ENCODE results near the gene BAHCC1. TPM values are rescaled to one million over a fixed set of nuclear protein-coding genes. Genes with fewer than 3 reads are reported as not detected.

BAHCC1 gene
- total and polyA plus RNA-seq, 2 of the 8 experiments (the other 6 are each of a cell fraction or from before 2014, with no cell fraction given) = 0.26 to 0.58 TPM

DNA sequence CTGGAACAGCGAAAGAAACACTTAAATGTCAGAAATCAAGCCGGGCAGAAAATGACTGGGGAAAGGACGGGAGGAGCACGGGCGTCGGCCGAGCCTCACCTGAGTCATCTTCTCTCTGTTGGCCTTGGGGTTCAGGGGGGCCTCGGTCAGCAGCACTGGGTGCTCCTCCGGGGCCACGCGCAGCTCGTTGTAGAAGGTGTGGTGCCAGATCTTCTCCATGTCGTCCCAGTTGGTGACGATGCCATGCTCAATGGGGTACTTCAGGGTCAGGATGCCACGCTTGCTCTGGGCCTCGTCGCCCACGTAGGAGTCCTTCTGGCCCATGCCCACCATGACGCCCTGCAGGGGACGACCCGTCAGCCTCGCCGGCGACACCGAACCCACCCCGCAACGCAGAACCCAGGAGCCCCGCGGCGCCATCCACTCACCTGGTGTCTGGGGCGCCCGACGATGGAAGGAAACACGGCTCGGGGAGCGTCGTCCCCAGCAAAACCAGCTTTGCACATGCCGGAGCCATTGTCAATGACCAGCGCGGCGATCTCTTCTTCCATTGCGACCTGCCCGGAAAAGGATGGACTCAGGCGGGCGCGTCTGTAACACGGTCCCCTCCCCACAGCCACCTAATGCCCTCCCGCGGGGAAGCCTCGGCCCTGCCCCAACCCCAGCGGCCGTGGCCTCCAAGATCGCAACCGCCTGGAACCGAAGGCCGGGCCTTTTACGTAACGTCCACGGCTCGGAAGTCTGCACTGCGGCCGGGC, 116.7 kb downstream of the BAHCC1 start (continued):
- TF ChIP-seq, protein P1, sequence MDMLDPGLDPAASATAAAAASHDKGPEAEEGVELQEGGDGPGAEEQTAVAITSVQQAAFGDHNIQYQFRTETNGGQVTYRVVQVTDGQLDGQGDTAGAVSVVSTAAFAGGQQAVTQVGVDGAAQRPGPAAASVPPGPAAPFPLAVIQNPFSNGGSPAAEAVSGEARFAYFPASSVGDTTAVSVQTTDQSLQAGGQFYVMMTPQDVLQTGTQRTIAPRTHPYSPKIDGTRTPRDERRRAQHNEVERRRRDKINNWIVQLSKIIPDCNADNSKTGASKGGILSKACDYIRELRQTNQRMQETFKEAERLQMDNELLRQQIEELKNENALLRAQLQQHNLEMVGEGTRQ (IDR thresholded peaks at IDR 0.05; ENCODE audit: low read length) = 0 out of 2 replicates have a peak, but pooled peaks have one; percentile 27

Data from H1 (cell line).